ENCODE data around the gene ISCA2.
"Not testable (repeated sequence)": the region's sequence is repeated elsewhere in the genome, so short reads cannot be mapped to it uniquely, and the experiment has no call there.

Gene ISCA2, protein sequence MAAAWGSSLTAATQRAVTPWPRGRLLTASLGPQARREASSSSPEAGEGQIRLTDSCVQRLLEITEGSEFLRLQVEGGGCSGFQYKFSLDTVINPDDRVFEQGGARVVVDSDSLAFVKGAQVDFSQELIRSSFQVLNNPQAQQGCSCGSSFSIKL

DNA sequence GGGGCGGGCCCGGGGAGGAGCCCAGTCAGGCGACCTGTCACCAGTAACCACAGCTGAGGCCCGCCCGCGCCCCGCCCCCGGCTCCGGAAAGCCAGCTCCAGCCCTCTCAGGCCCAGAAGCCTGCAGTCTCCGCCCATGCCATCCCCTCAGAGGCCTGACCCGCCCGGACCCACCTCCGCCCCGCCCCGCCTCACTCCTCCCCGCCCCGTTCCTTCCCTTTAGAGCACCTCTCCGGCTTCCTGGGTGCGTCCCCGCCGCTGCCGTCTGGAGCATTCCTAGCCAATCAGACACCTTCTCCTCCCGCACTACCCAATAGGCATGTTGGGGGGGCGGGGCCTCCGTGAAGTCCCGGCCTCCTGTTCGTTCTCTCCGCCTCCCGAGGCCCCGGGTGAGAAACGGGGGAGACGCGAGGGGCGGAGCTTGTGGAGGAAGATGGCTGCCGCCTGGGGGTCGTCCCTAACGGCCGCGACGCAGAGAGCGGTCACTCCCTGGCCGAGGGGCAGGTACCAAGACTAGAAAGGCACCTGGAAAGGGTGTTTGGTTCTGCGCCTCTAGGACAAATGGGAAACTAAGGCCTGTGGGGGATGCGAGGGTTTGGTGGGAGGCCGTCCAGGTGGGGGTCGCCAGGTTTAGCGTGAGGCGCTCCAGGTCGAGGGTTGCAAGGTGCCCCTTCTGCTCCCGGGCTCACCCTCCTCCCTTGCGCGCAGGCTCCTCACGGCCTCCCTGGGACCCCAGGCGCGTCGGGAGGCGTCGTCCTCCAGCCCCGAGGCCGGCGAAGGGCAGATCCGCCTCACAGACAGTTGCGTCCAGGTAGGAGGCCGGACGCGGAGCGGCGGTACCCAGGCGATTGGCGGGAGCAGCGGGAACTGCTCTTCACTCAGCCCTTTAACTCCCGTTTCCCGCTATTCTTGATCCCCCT lies at the start of gene ISCA2:
ISCA2 (plus strand) TSS at position 423 of the 919 bp plus-strand sequence; CDS start at position 433, 10 bp downstream.
- DNase-seq = peak; percentile 99 to 100

DNA sequence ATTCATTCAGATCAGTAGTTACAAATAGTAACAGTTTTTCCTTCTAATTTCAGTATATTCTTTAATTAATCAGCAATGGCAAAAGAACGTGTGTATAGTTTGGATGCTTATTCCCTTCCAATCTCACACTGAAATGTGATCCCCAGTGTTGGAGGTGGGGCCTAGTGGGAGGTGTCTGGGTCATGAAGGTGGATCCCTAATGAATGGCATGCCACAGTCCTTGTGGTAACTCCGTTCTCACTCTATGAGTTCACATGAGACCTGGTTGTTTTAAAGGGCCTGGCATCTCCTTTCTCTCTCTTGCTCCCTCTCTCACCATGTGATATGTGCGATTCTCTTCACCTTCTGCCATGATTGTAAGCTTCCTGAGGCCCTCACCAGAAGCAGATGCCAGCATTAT lies 48.7 kb upstream of the ISCA2 start:
- no peak for DNase-seq

DNA sequence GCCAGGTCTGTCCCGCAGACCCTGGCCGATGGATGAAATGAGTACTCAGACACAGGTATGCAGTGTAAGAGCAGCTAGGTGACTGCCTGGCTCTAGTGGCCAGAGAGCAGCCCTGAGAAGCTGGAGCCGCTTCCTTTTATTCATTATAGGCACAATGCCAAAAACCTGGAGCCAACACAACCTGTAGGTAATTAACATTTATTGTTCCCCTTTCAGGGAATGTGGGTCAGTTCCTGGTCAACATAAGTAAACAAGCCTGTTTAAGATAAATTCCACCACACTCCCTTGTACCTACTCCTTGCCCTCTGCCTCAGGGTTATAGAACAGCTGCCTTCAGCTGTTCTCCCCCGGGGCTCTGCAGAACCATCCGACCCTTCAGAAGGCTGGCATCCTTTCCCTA lies 39.2 kb upstream of the ISCA2 start:
- DNase-seq = not testable (repeated sequence)

DNA sequence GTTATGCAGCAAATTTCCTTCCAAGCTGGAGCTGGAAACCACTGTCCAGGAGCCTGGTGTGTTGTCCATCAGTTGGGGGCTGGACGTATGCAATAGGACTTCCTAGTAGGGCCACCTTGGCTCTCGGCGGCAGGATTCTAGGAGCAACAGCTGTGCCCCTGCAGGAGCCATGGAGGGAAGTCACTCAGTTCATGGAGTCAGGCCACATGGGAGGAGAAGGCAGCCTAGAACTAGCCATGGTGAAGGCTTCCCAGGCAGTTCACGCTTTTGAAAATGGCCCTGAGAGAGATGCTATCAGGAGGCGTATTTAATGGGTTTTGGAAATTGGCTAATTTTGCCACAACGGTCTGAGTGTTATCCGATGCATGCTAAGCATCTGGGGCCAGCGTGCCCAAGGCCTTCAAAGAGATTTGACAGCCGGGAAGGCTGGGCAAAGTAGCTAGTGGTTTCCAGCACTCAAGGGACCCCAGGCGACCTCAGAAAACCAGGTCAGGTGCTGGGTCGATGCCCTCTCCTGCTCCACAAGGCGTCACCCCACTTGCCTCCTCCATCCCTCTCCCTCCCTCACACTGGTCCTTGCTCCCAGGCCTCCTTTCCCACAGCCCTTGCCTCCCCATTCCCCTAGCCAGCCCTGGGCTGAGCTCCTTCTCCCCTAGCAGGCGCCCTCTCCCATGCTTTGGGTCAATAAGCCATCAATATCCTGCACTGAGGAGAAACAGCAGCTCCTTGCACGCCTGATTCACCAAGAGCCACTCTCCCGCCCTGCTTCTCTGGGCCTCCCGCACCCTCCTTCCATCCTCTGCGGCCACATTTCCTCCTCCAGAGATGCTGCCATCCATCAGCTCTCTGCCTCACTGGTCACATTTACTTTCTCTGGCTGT lies 36.6 kb upstream of the ISCA2 start:
- no peak for DNase-seq

DNA sequence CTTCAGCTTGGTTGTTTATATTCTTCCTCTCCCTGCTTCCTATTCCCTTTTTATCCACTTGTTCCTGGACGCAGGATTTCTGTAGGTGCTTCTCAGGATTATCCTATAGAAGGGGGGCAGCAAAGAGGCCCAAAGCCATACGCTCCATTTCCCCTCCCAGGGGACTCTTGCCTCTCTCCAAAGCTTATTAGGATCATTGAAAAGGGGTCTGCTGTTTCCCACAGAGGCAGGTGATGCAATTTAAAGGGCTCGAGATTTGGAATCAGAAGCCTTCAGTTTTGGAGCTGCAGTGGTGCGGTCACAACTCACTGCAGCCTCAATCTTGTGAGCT lies 36.0 kb upstream of the ISCA2 start:
- DNase-seq = no peak

DNA sequence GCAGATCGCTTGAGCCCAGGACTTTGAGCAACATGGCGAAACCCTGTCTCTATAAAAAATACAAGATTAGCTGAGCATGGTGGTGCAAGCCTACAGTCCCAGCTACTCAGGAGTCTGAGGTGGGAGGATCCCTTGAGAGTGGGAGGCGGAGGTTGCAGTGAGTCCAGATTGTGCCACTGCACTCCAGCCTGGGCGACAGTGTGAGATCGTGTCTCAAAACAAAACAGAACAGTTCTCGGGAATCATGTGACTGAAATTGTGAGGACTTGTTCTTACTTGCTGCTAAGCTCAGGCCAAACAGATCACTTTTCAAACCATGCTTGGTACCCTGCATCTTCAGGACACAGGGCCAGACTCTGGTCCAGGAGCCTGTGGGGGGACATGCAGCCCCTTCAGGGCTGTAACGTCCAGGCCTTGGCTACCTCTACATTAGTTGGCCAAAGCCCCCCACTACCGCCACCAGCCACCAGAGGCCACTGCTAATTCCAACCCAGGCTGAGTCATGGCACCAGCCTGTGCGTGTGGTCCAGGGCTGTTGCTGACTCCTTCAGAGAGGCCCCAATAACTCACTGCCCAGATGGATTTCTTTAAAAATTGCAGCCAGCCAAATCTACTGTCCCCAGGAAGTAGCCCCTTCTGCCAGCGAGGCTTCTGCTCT lies 34.1 kb upstream of the ISCA2 start:
- DNase-seq = peak; percentile 6 to 26

DNA sequence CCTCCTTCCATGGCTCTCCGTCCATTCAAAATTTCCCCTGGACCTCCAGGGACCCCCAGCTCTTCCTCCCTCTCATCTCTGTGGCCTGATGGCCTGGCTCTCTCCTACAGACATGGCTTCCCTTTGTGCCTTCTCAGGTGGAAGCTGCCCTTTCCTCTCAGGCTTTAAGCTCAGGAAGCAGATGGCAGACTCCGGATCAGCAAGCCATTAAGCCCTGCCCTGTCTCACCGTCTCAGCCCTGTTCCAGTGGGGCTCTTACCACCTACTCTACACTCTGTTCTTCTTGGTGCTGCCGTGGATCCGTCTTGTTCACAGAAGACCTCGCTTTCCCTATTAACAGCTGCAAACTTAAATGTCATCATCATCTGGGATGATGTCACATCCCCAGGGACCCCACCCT lies 33.6 kb upstream of the ISCA2 start:
- DNase-seq = no peak

DNA sequence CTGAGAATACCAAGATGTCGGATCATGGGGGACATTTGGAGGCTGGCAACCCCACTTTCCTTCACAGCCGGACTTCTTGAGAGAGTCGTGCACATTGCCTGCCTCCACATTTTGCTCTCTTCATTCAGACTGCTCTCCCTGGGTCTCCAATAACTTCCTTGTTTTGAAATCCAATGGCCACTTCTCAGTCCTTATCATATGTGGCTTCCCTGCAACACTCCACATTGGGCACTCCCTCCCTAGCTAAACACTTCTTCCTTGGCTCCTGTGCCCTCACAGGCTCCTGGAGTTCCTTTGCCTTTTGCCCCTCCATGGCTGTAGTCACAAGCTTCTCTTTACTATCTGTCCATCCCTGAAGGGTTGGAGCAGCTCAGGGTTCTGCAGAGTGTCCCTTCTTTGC lies 30.6 kb upstream of the ISCA2 start:
- no peak for DNase-seq

DNA sequence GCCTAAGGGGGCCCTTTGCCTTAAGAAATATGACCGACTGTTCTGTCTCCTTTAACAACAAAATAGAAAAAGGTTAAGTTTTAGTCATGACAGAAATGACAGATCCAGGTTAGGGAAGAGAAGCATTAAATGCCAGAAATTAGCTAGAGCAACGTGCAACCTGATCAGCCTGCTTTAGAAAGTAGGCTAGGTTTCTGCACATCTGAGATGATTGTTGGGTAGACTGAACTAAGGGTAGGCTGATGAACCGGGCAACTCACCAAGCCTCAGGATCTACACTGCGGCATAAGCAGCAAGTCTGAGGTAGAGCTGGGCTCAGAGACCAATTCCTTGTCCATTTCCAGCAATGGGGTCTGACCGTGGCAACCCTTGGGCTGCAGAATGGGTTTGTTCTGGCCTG lies 29.9 kb upstream of the ISCA2 start:
- no peak for DNase-seq

DNA sequence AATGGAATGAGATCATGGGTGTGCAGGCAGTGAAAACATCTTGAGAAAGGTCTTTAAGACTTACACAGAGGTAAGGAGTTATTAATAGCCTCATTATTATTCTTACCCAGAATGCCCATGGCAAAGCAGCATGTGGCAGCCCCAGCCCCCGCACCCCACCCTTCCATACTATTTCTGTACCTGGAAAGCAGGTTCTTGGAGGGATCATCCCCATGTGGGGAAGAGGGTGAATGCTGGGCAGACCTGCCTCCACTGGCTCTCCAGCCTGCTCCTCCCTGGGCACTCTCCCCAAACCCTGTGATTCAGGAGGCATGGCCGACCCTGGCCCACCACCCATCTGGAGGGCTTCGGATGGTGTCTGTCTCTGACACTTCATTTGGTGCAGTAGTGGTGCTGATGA lies 28.8 kb upstream of the ISCA2 start:
- no peak for DNase-seq

DNA sequence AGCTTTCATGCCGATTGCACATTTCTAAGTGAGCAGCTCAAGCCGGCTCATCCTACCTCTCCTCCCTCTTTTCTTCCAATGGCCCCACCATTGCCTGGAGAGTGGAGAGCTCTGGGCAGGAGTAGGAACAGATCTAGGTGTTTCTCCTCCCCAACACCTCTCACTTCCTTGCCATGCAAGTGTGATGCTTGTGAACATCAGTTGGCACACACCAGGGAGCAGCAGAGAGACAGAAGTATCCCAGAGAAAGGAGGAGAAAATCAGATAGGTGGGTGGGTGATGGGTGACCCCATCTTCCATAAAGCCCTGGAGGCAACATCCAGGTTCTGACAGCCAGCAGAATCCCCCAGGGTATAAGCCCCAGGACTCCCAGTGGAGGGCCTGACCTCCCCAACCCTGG lies 28.2 kb upstream of the ISCA2 start:
- DNase-seq = no peak

DNA sequence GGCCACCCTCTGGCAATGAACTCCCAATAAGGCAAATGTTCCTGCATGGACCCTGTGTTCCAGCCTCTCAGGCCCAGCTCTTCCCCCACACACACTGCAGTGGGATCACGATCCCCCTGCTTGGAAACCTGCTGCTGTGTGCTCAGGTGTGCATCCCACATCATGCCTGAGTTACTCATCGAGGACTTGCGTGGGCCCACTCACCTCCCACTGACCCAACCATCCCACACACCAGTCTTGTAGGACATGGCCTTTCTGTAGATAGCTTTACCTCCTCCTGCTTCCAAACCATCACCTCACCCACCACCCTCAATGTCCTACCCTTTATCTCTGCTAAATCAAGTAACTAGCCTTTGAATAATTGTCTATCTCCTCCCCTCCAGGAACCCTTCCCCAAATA lies 25.1 kb upstream of the ISCA2 start:
- DNase-seq = no peak

DNA sequence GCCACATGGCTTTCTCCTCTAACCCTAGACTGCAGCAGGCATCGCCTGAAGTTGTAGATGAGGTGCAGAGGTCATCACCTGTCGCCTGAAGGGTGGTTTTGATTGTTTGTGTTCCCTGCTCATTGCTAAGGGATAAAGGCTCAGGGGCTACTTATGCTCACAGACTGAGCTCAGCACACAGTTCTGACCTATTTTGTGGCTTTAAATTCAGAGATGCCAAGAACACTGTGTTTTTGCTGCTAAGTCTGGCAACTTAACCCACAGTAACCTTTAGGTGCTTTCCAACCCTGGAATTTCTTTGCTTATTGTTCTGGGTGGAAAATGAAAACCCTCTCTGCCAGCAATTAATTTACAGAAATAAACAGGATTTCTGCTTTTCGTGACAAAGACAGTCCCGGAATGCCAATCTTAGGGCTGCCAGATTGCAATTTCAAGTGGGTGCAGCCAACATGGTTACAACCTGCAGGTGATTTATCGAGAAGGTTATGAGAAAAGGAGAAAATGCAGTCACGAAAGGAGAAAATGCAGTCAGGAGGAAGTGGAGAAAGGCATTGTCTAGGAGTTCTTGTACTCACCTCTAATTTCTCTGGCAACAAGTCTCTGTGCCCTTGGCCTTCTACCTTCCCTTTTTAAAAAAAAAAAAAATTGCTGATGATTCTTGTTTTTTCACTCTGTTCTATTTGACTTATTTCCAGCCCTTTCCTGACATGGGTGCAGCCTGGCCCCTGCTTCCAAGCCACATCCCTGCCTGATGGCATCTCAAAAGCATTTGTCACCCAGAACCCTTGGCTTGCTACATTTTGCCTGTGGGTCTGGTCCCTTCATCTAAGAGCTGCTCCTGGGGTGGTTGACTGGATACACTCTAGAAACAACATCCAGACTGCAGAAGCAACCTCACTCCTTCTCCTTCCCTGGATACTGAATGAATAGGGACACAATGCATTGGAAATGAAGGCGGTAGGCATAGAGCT lies 23.7 kb upstream of the ISCA2 start:
- no peak for DNase-seq

DNA sequence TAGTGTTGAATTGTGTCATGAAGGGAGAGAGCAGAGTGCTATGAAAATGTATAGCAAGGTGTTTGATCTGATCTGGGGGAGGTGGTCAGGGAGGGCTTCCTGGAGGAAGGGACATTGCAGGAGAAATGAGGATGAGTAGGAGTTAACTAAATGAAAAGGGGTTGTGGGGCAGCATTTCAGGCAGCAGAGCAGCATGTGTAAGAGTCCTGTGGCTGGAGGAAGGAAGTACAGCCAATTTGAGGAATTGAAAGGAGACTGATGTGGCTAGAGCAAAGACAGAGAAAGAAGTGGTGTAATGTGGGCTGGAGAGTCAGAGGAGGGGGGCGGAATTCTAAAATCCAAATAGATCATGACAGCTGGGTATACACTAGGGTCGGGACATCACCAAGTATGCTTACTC lies 21.0 kb upstream of the ISCA2 start:
- no peak for DNase-seq

DNA sequence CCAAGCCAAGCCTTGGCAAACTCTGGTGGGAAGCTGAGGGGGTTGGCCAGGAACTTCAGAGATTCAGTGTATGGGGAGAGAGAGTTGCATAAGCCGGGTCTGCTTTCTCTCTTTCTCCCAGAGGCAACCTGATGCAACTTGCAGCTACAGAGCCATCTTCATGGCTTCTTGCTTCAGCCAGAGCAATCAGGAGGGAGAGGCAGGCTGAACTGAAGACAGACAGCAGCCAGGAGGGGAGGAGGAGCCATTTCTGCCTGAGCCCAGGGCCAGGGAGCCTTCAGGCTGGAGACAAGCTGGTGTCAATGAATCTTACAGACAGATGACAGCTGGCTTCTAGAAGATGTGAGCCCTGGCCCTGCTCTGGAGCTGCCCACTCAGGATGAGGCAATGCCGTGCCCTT lies 19.2 kb upstream of the ISCA2 start:
- DNase-seq = no peak

DNA sequence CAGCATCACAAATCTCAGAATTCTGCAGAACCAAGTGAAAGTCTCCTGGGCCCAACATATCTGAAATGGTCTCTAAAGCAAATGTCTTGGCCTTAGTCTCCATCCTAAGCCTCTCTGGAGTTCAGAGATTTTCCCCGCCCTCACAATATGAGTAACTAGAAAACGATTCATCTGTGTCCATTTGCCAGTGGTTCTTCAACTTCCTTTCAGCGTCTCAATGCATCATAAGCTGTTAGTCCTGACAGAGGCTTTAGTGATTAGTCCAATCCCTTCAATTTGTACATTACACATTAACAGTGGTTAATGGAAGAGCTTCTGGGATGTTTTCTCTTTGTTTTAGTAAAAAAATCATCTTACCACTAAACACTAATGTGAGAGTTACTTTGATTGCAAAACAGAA lies 17.9 kb upstream of the ISCA2 start:
- no peak for DNase-seq

DNA sequence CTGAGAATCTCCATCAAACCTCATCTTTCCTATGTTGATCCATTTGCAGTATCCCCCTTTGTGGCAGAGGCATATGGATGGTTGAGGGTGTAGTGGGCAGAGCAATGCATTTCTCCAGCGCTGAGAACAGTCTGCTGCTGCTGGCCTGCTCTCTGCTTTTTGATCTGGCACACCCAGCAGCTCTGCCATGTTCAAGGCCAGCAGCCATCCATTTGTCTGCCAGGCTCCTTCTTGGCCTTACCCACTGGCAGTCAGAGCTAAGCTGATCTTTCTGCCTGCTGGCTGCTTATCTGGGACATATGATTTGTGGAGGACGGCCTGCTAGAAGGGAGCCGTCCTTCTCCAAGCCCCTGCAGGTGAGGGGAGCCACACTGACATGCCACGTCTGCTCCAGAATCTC lies 17.5 kb upstream of the ISCA2 start:
- no peak for DNase-seq

DNA sequence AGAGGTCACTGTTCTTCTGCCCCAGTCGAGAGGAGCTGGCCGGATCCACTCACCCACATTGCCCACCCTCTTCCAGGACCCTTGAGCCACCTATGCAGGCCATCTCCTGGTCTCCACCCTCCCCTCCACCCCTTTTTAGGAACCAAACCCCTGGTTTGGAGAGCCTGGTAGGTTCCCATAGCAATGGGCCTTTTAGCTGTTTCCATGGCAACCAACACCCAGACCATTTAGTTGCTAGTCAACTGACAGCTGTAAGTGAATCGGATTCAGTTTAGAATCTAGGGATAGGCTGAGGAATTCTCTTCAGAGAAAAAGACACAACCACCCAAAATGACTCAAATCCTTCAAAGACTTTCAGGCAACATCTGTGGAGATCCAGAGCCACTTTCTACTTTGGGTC lies 17.0 kb upstream of the ISCA2 start:
- DNase-seq = no peak

DNA sequence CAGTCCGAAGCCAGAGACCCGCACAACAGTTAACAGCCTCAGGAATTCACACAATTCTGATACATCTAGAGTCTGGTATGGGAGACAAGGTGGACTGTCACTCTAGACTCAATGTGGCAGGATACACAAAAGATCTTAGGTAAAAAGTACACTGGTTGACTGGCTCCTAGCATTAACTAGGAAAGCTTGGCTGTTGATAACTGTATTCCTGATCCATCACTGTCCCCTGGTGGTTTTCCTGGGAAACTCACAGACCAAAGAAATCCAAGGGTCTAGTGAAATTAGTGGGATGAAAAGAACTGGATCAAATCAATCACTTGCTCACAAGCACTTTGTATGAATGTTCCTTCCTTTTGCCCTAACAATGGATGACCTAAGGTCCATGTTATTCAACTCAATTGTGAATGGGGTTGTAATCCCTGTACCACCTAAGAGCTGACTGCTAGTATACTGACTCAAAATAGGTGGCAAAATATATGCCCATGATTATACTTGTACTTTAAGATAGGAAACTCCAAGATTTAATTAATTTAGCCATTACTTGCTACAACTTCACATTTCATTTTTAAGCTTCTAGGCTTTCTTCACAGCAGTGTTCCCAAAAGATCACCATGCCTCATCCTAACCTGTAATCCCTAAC lies 14.4 kb upstream of the ISCA2 start:
- DNase-seq = no peak

DNA sequence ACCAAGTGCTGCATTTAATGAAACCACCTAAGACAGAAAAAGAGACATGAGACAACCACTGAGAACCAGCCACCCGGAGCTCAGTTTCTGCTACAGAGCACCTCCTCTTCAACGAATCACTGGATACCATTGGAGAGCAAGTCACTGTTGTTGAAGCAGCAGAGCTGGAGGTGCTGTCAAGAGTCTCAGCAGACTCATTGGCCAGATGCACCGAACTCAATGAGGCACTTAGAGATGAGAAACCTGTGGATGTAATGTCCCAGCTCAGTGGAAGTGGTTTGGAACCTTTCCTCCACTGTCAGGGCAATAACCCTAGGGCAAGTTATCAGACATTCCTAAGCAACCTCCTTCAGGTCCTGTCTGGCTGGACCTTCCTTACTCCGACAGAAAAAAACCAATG lies 13.5 kb upstream of the ISCA2 start:
- DNase-seq = no peak

DNA sequence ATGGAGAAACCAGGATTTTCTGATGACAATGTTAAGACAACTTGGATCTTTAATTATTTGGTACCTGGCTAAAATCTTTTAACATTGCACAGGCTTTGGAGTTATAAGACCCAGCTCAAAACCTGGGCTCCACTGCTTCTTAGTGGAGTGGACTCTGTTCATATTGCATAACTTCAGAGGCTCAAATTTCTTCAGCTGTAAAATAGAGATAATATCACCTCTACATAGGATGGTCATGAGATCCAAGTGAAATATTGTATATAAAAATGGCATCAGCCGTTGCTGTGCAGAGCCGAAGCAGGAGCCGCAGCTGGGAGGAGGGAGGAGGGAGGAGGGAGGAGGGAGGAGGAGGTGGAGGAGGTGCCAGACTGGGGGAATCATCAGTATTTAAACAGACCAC lies 11.0 kb upstream of the ISCA2 start:
- no peak for DNase-seq

DNA sequence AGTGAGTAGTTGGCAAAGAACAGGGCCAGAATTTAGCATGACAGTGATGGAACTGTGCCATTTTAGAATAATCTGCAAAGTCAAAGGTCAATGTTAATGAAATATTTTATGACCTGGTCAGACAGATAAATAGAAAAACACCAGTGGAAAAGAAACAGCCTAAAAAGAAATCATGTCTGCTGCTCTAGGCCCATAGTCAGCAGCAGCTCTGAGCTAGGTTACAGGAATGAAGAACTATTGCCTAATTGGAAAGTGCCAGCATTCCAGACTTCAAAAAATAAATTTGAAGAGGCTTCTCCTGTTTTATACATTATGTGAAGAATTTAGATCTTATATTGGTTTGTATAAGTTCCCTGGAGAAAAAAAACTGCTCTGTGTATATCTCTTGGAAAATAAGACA lies 10.2 kb upstream of the ISCA2 start:
- DNase-seq = no peak
